Measurements from ENCODE around the gene ARSG. TPM values are rescaled to one million over a fixed set of nuclear protein-coding genes. Genes with fewer than 3 reads are reported as not detected.

The ARSG gene
- total and polyA plus RNA-seq, 2 of the 8 experiments (the other 6 are each of a cell fraction or from before 2014, with no cell fraction given) = 3.3 to 4.0 TPM

DNA sequence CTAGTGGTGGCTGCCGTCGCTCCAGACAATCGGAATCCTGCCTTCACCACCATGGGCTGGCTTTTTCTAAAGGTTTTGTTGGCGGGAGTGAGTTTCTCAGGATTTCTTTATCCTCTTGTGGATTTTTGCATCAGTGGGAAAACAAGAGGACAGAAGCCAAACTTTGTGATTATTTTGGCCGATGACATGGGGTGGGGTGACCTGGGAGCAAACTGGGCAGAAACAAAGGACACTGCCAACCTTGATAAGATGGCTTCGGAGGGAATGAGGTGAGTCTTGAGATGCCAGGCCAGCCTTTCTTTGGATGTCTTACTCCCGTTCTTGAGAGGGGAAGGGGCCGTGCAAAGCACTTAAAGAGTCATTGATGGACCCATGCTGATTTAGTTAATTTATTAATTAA, 16.1 kb downstream of the ARSG start:
- Histone ChIP-seq H3K4me1 (replicated peaks in 1 of 4; ENCODE audit: control insufficient read depth in 3 of 4, insufficient read depth in 4 of 4, low read length in 3 of 4) (peaks cover 0 to 2% (median under 1%) of the 10 kb centered on the region in 4 experiments; a peak in 2 of 7 replicates), H3K9ac (replicated peaks in 1 of 4; ENCODE audit: extremely low read depth in 1 of 4, low read depth in 3 of 4, low read length in 3 of 4) (no peak overlapping the region), H4K5ac (ENCODE audit: insufficient read length, low read depth, low read length) (no peak overlapping the region), H3K56ac (replicated peaks; ENCODE audit: insufficient read length, low read depth, low read length) (no peak overlapping the region), H2AFZ (ENCODE audit: low read length) (no peak overlapping the region), H3K27me3 (replicated peaks in 1 of 4; ENCODE audit: control insufficient read depth in 3 of 4, extremely low read depth in 1 of 4, insufficient read depth in 3 of 4, low read length in 3 of 4) (no peaks in the 10 kb centered on the region), H3K4me3 (ENCODE audit: extremely low read depth in 1 of 4, insufficient read depth in 2 of 4, low read depth in 3 of 4, low read length in 4 of 4) (no peak overlapping the region), H4K91ac (replicated peaks; ENCODE audit: insufficient read length, low read length) (no peak overlapping the region), H2BK12ac (ENCODE audit: low read depth, low read length) (no peak overlapping the region), H3K79me1 (ENCODE audit: low read depth, low read length) (no peaks in the 10 kb centered on the region), H3K4ac (replicated peaks; ENCODE audit: insufficient read length, low read depth, low read length) (no peak overlapping the region), H2BK120ac (replicated peaks; ENCODE audit: low read depth, low read length) (no peak overlapping the region), H3K79me2 (ENCODE audit: control insufficient read depth in 1 of 2, insufficient read depth in 2 of 2, low read length in 2 of 2) (no peaks in the 10 kb centered on the region; a peak in 1 of 4 replicates), H3K23ac (ENCODE audit: insufficient read length) (no peak overlapping the region), H3K4me2 (ENCODE audit: insufficient read depth in 1 of 2, low read depth in 2 of 2, low read length in 2 of 2) (no peak overlapping the region), H3K9me3 (ENCODE audit: insufficient read depth in 2 of 2, low read depth in 1 of 2, low read length in 1 of 2) (no peaks in the 10 kb centered on the region), H4K20me1 (replicated peaks in 1 of 2; ENCODE audit: control insufficient read depth in 1 of 2, insufficient read depth in 2 of 2, low read length in 2 of 2) (no peaks in the 10 kb centered on the region), H2BK5ac (ENCODE audit: low read depth, low read length) (no peak overlapping the region), H3K27ac (ENCODE audit: low read depth, low read length) (no peak overlapping the region), H2AK5ac (ENCODE audit: low read depth, low read length) (no peak overlapping the region), H3K36me3 (ENCODE audit: control insufficient read depth in 2 of 4, insufficient read depth in 4 of 4, low read length in 3 of 4) (no peaks in the 10 kb centered on the region), H4K8ac (ENCODE audit: extremely low read depth, insufficient read depth, low read length) (no peak overlapping the region), H2BK20ac (ENCODE audit: low read length) (no peak overlapping the region), H3K23me2 (ENCODE audit: low read depth, low read length) (no peaks in the 10 kb centered on the region), H2BK15ac (ENCODE audit: low read length) (no peak overlapping the region), H3K18ac (ENCODE audit: extremely low read depth, low read length) (no peak overlapping the region), H3K14ac (ENCODE audit: insufficient read length) (no peak overlapping the region)
- ChIA-PET CTCF (ENCODE audit: partially characterized antibody) (interaction anchor here (0.6 to 1.9 kb wide), 3 partner anchors 10 to 254 kb away, joined by 3 to 7 read pairs (median 4); no protein-coding TSS in a partner anchor), POLR2A (ENCODE audit: partially characterized antibody) (interaction anchor here (2.0 to 3.0 kb wide), 2 partner anchors 10 to 16 kb away, joined by 4 to 14 read pairs; partner anchors contain the start of genes ARSG and SLC16A6)
- FAIRE-seq (no peak), DNase-seq (ENCODE audit: low read depth in 1 of 2, low spot score in 2 of 2) (no peak)
- 89% methylated on average over 8 of the region's 8 CpGs; no CpG with 5 or more reads in 1 of the 2 experiments for WGBS, 2 experiments (ENCODE audit: extremely low coverage in 1 of 2, insufficient coverage in 1 of 2, insufficient read length in 1 of 2, insufficient replicate concordance in 2 of 2, low coverage in 1 of 2, low lambda C conversion rate in 2 of 2, missing lambda C conversion rate in 1 of 2)
- TF ChIP-seq, protein P1, sequence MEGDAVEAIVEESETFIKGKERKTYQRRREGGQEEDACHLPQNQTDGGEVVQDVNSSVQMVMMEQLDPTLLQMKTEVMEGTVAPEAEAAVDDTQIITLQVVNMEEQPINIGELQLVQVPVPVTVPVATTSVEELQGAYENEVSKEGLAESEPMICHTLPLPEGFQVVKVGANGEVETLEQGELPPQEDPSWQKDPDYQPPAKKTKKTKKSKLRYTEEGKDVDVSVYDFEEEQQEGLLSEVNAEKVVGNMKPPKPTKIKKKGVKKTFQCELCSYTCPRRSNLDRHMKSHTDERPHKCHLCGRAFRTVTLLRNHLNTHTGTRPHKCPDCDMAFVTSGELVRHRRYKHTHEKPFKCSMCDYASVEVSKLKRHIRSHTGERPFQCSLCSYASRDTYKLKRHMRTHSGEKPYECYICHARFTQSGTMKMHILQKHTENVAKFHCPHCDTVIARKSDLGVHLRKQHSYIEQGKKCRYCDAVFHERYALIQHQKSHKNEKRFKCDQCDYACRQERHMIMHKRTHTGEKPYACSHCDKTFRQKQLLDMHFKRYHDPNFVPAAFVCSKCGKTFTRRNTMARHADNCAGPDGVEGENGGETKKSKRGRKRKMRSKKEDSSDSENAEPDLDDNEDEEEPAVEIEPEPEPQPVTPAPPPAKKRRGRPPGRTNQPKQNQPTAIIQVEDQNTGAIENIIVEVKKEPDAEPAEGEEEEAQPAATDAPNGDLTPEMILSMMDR (IDR thresholded peaks at IDR 0.05; ENCODE audit: control extremely low read depth in 1 of 3, insufficient read depth in 1 of 3, low read depth in 1 of 3, low read length in 3 of 3) = no peak
- TF ChIP-seq SIRT6 (IDR thresholded peaks at IDR 0.05; ENCODE audit: low read length) = no peak
- TF ChIP-seq HDAC2 (IDR thresholded peaks at IDR 0.05; ENCODE audit: borderline replicate concordance in 1 of 2, low read depth in 2 of 2, low read length in 2 of 2) = no peak
- no peak for TF ChIP-seq CHD1 (IDR thresholded peaks at IDR 0.05; ENCODE audit: low read depth, low read length)
- TF ChIP-seq POLR2A (IDR thresholded peaks at IDR 0.05; ENCODE audit: control extremely low read depth in 1 of 2, low read depth in 2 of 2, low read length in 2 of 2) = no peak
- TF ChIP-seq SP2 (IDR thresholded peaks at IDR 0.05; ENCODE audit: low read length) = no peak
- no peak for TF ChIP-seq CHD2 (IDR thresholded peaks at IDR 0.05; ENCODE audit: low read length)
- no peak for TF ChIP-seq TAF7 (optimal IDR thresholded peaks at IDR 0.05; ENCODE audit: borderline replicate concordance, low read depth, low read length)
- no peak for TF ChIP-seq KDM4A (IDR thresholded peaks at IDR 0.05; ENCODE audit: low read depth, low read length, severe bottlenecking)
- no peak for TF ChIP-seq ASH2L (IDR thresholded peaks at IDR 0.05; ENCODE audit: low read length)
- TF ChIP-seq ZNF274 (IDR thresholded peaks at IDR 0.05; ENCODE audit: borderline replicate concordance, extremely low read depth, low read length) = no peak

Data from H1 (cell line).